Right atrium auricular region (tissue), 2 donors: ENCODE data around the gene PSMD3. TPM values are rescaled to one million over a fixed set of nuclear protein-coding genes. Genes with fewer than 3 reads are reported as not detected.

Source experiments
- DNase-seq: peaks from one replicate; pipeline ENCODE4 v3.0.0-alpha.2; 2019; ENCODE audit warnings: low spot score
- H3K27ac ChIP-seq, 2 donors: fragments of 200-600 bp; sonication (generic); 1 replicate in 1 of 2; 2 replicates in 1 of 2; pipeline ENCODE4 v1.5.1; 2016 to 2019
- H3K27me3 ChIP-seq, 2 donors: fragments of 200-600 bp; sonication (generic); one replicate each; pipeline versions ENCODE4 v1.5.1 to v1.6.0; 2017 to 2019
- H3K36me3 ChIP-seq: fragments of 200-600 bp; sonication (generic); one replicate; pipeline ENCODE4 v1.5.1; 2016
- H3K4me1 ChIP-seq, 2 donors: fragments of 200-600 bp; sonication (generic); one replicate each; pipeline versions ENCODE4 v1.5.1 to v1.6.0; 2017 to 2019
- H3K4me3 ChIP-seq, 2 donors: fragments of 200-600 bp; sonication (generic); 1 replicate in 1 of 2; 2 replicates in 1 of 2; pipeline ENCODE4 v1.5.1; 2017 to 2019; ENCODE audit warnings: mild to moderate bottlenecking in 1 of 2, moderate library complexity in 1 of 2
- H3K9me3 ChIP-seq, 2 donors: fragments of 200-600 bp; sonication (generic); one replicate each; pipeline ENCODE4 v1.5.1; 2019
- CTCF ChIP-seq, 2 donors: fragments of 200-600 bp; sonication (generic); IDR thresholded peaks; one replicate each; pipeline ENCODE4 v1.5.1; 2019; ENCODE audit warnings: antibody characterized with exemption in 2 of 2
- total RNA-seq, 2 donors: library from RNA; depleted of rRNA; stranded (reverse); fragments of >200 nt; gene quantifications; one replicate each; pipeline ENCODE4 v1.1.0, GENCODE V29; 2016

Gene PSMD3
- total RNA-seq, 2 donors from 2014 or later, result 76.3 to 88.8 TPM

- no peak for TF ChIP-seq CTCF (IDR thresholded peaks at IDR 0.05)
- H3K27me3 ChIP-seq, result no peaks in the 10 kb centered on the region
- no peaks in the 10 kb centered on the region for H3K36me3 ChIP-seq
- H3K27ac ChIP-seq, result no peak overlapping the region
- no peak overlapping the region for H3K4me3 ChIP-seq
- H3K4me1 ChIP-seq, result no peaks in the 10 kb centered on the region
- H3K9me3 ChIP-seq, result no peaks in the 10 kb centered on the region
- no peak for DNase-seq
These were observed 11.2 kb upstream of the PSMD3 start for GRCh38 chr17:39969375-39969774.

- no peak overlapping the region for H3K4me3 ChIP-seq
- no peaks in the 10 kb centered on the region for H3K9me3 ChIP-seq
- no peaks in the 10 kb centered on the region for H3K36me3 ChIP-seq
- H3K27me3 ChIP-seq, result no peaks in the 10 kb centered on the region
- no peak overlapping the region for H3K27ac ChIP-seq
- no peaks in the 10 kb centered on the region for H3K4me1 ChIP-seq
- TF ChIP-seq CTCF (IDR thresholded peaks at IDR 0.05), result no peak
- no peak for DNase-seq
These were observed 10.4 kb upstream of the PSMD3 start for GRCh38 chr17:39970157-39970692.

GRCh38 chr17:39971076-39971603 lies 9.5 kb upstream of the PSMD3 start:
- Histone ChIP-seq H3K4me3 (no peak overlapping the region), H3K36me3 (no peaks in the 10 kb centered on the region), H3K9me3 (no peaks in the 10 kb centered on the region), H3K4me1 (no peaks in the 10 kb centered on the region), H3K27ac (no peak overlapping the region), H3K27me3 (no peaks in the 10 kb centered on the region)
- no peak for TF ChIP-seq CTCF (IDR thresholded peaks at IDR 0.05)
- no peak for DNase-seq

GRCh38 chr17:39972271-39972670 lies 8.3 kb upstream of the PSMD3 start:
- Histone ChIP-seq H3K27me3 (no peaks in the 10 kb centered on the region), H3K9me3 (no peaks in the 10 kb centered on the region), H3K4me1 (no peaks in the 10 kb centered on the region), H3K4me3 (no peak overlapping the region), H3K27ac (peak overlapping the region in 1 of 2 donors; percentile 16), H3K36me3 (no peaks in the 10 kb centered on the region)
- DNase-seq, result no peak
- TF ChIP-seq CTCF (IDR thresholded peaks at IDR 0.05), result no peak

GRCh38 chr17:39973496-39973895 lies 7.1 kb upstream of the PSMD3 start:
- Histone ChIP-seq H3K36me3 (no peaks in the 10 kb centered on the region), H3K4me1 (no peaks in the 10 kb centered on the region), H3K27ac (no peak overlapping the region), H3K4me3 (no peak overlapping the region), H3K9me3 (no peaks in the 10 kb centered on the region), H3K27me3 (no peaks in the 10 kb centered on the region)
- DNase-seq, result no peak
- TF ChIP-seq CTCF (IDR thresholded peaks at IDR 0.05), result no peak

- no peaks in the 10 kb centered on the region for H3K27me3 ChIP-seq
- H3K9me3 ChIP-seq, result no peaks in the 10 kb centered on the region
- peaks cover 0 to 3% of the 10 kb centered on the region in 2 donors for H3K4me1 ChIP-seq
- no peaks in the 10 kb centered on the region for H3K36me3 ChIP-seq
- no peak overlapping the region for H3K4me3 ChIP-seq
- H3K27ac ChIP-seq, result no peak overlapping the region
- no peak for DNase-seq
- no peak for TF ChIP-seq CTCF (IDR thresholded peaks at IDR 0.05)
These were observed 6.2 kb upstream of the PSMD3 start for GRCh38 chr17:39974433-39974832.
